K562 (cell line): ENCODE measurements around the gene PDE3A. TPM values are rescaled to one million over a fixed set of nuclear protein-coding genes. Genes with fewer than 3 reads are reported as not detected.

ENCODE experiments used
- ATAC-seq: fragments of 200-7000 bp; cut with Tn5 transposase; 3 replicates; pipeline ENCODE4 v1.9.1; 2020; ENCODE audit warnings: moderate library complexity
- BruUV-seq: library from RNA; stranded (reverse); fragments of 400-500 nt; replicated peaks from 2 replicates; lab custom pipeline; 2021; lab: Mats Ljungman, UMichigan
- CTCF ChIA-PET: fragments of 300-600 bp; formaldehyde crosslinking; extraction: SDS; loops from one replicate; lab custom pipeline; 2021; ENCODE audit warnings: low intra/inter-chr PET ratio; lab: Yijun Ruan, JAX
- POLR2A ChIA-PET: fragments of 300-600, 350-650 bp; sonication (Branson Sonifier 250); formaldehyde crosslinking; extraction: SDS; loops from one replicate; lab custom pipeline; 2021; ENCODE audit warnings: antibody characterized with exemption, inconsistent platforms; lab: Yijun Ruan, JAX
- DNase-seq, 4 experiments: peaks; one replicate each; pipeline versions ENCODE4 v3.0.0 to v3.0.0-alpha.2; 2011 to 2018; ENCODE audit warnings: low spot score in 3 of 4, mixed read lengths in 3 of 4; ENCODE audit errors: extremely low read depth in 1 of 4
- FAIRE-seq: peaks from 2 replicates; lab custom pipeline; 2011; peaks lifted over from hg19 to GRCh38; lab: Jason Lieb, UNC
- H2AFZ ChIP-seq: 2 replicates; pipeline ENCODE4 v1.6.0; 2011; ENCODE audit warnings: low read depth, low read length, control low read depth, inconsistent platforms
- H3K27ac ChIP-seq: fragments of 200-600 bp; 3 replicates; pipeline ENCODE4 v1.8.0; 2011; ENCODE audit warnings: low read depth, mild to moderate bottlenecking, control low read depth, inconsistent platforms, low read length, moderate library complexity, mixed read lengths; ENCODE audit errors: extremely low read depth
- H3K27me3 ChIP-seq, 2 experiments: fragments of 300-600 bp in 1 of 2; 2 replicates in 1 of 2; 3 replicates in 1 of 2; pipeline versions ENCODE4 v1.6.0 to v1.8.0; 2011; ENCODE audit warnings: inconsistent platforms in 2 of 2, low read length in 2 of 2, mild to moderate bottlenecking in 1 of 2, mixed read lengths in 1 of 2, moderate library complexity in 1 of 2; ENCODE audit not compliant: control insufficient read depth in 2 of 2, insufficient read depth in 2 of 2
- H3K36me3 ChIP-seq: fragments of 300-600 bp; 3 replicates; pipeline ENCODE4 v1.8.0; 2011; ENCODE audit warnings: mild to moderate bottlenecking, low read length, inconsistent platforms; ENCODE audit not compliant: control insufficient read depth, insufficient read depth
- H3K4me1 ChIP-seq, 2 experiments: fragments of 200-600 bp in 1 of 2; replicated peaks in 1 of 2; 2 replicates in 1 of 2; 3 replicates in 1 of 2; pipeline versions ENCODE4 v1.5.1 to v1.8.0; 2011; ENCODE audit warnings: inconsistent platforms in 2 of 2, low read length in 2 of 2, mild to moderate bottlenecking in 1 of 2, mixed read lengths in 1 of 2, moderate library complexity in 1 of 2; ENCODE audit not compliant: control insufficient read depth in 2 of 2, insufficient read depth in 2 of 2
- H3K4me2 ChIP-seq: 2 replicates; pipeline ENCODE4 v1.6.1; 2011; ENCODE audit warnings: low read length, control low read depth, inconsistent platforms, mixed read lengths; ENCODE audit not compliant: insufficient read depth
- H3K4me3 ChIP-seq: fragments of 200-600 bp; sonication (generic), shearing (Covaris generic); 2 replicates; pipeline ENCODE4 v1.5.1; 2016; ENCODE audit warnings: control low read depth, inconsistent platforms
- H3K79me2 ChIP-seq: fragments of 200-600 bp; 3 replicates; pipeline ENCODE4 v1.8.0; 2011; ENCODE audit warnings: low read length, inconsistent platforms; ENCODE audit not compliant: control insufficient read depth, insufficient read depth
- H3K9ac ChIP-seq, 2 experiments: 2 replicates each; pipeline versions ENCODE4 v1.6.0 to v1.6.1; 2011; ENCODE audit warnings: low read depth in 2 of 2, low read length in 2 of 2, control low read depth in 1 of 2, inconsistent platforms in 1 of 2, mild to moderate bottlenecking in 1 of 2, mixed read lengths in 1 of 2; ENCODE audit not compliant: insufficient read depth in 1 of 2
- H3K9me1 ChIP-seq: one replicate; pipeline ENCODE4 v1.6.0; 2011; ENCODE audit warnings: inconsistent platforms, mild to moderate bottlenecking, low read length, moderate library complexity; ENCODE audit not compliant: control insufficient read depth, insufficient read depth
- H3K9me3 ChIP-seq: replicated peaks from 2 replicates; pipeline ENCODE4 v1.5.1; 2011; ENCODE audit warnings: low read depth, low read length, inconsistent platforms; ENCODE audit not compliant: control insufficient read depth, insufficient read depth
- H4K20me1 ChIP-seq: replicated peaks from 2 replicates; pipeline ENCODE4 v1.6.1; 2011; ENCODE audit warnings: low read length, inconsistent platforms, mixed read lengths; ENCODE audit not compliant: control insufficient read depth, insufficient read depth
- ATF6 ChIP-seq: sonication (generic); formaldehyde crosslinking; IDR thresholded peaks from 2 replicates; pipeline ENCODE4 v1.4.0; 2020; ENCODE audit warnings: mild to moderate bottlenecking, missing genetic modification reagents
- CBFA2T2 ChIP-seq: fragments of 450-650 bp; conservative IDR thresholded peaks from 2 replicates; pipeline ENCODE4 v1.6.1; 2017; ENCODE audit warnings: mild to moderate bottlenecking
- CBFA2T3 ChIP-seq: fragments of 450-650 bp; IDR thresholded peaks from 2 replicates; pipeline ENCODE4 v1.6.1; 2017
- JUND ChIP-seq, 2 experiments: IDR thresholded peaks; 2 replicates in 1 of 2; 3 replicates in 1 of 2; pipeline ENCODE4 v1.6.1; 2011; ENCODE audit warnings: borderline replicate concordance in 2 of 2, low read depth in 2 of 2, low read length in 2 of 2, improper control_type of control experiment in 1 of 2, missing biosample characterization in 1 of 2, missing genetic modification characterization in 1 of 2, missing genetic modification reagents in 1 of 2
- PYGO2 ChIP-seq: fragments of 450-650 bp; IDR thresholded peaks from 2 replicates; pipeline ENCODE4 v1.6.1; 2016; ENCODE audit warnings: mild to moderate bottlenecking, missing genetic modification characterization, moderate library complexity, missing compliant biosample characterization
- SMARCC2 ChIP-seq: fragments of 450-650 bp; IDR thresholded peaks from 2 replicates; pipeline ENCODE4 v1.6.1; 2017; ENCODE audit warnings: antibody characterized with exemption, moderate library complexity, mild to moderate bottlenecking, low read depth
- ZNF140 ChIP-seq: fragments of 250-450 bp; sonication (Bioruptor Pico); IDR thresholded peaks from 2 replicates; pipeline ENCODE4 v1.8.0; 2021; ENCODE audit warnings: moderate library complexity, mild to moderate bottlenecking, inconsistent platforms
- ZNF3 ChIP-seq: fragments of 250-450 bp; sonication (Bioruptor Pico); IDR thresholded peaks from 2 replicates; pipeline ENCODE4 v1.5.0; 2021; ENCODE audit warnings: mild to moderate bottlenecking, moderate library complexity
- WGBS: fragments of 100-300 bp; shearing (Covaris generic); methylation state at CpG from one replicate; pipeline ENCODE4 v1.1.6; 2016; ENCODE audit warnings: low coverage, mixed read lengths; ENCODE audit not compliant: insufficient coverage; ENCODE audit errors: missing lambda C conversion rate; 5-methylcytosine and 5-hydroxymethylcytosine counted together
- in situ Hi-C: fragments of 300-500 bp; cut with MboI; formaldehyde crosslinking; loops from 4 replicates; pipeline ENCODE4 v1.15.0; 2018; ENCODE audit warnings: inconsistent platforms, mixed read lengths
- intact Hi-C: fragments of 100-400 bp; cut with micrococcal nuclease; formaldehyde crosslinking; loops from 2 replicates; pipeline ENCODE4 v1.14.2; 2022
- polyA plus RNA-seq, 8 experiments: library from polyadenylated mRNA; depleted of rRNA in 4 of 8; stranded (reverse) in 5 of 8; unstranded in 3 of 8; fragments of >200 nt; fragmentation: Nextera tagmentation in 2 of 8; fragmentation: Illumina TruSeq in 1 of 8; extraction: Ambion mirVana in 2 of 8; extraction: Trizol in 1 of 8; gene quantifications; 2 replicates each; pipeline versions ENCODE4 v1.2.1 to v1.2.3, GENCODE V29; 2011 to 2014; ENCODE audit warnings: inconsistent platforms in 1 of 8, missing spikeins in 1 of 8
- total RNA-seq, 7 experiments: library from RNA; depleted of rRNA in 6 of 7; stranded (reverse); fragments of >200 nt in 6 of 7; fragmentation: Illumina TruSeq in 2 of 7; extraction: Trizol in 2 of 7; gene quantifications; 2 replicates each; pipeline versions ENCODE4 v1.2.1 to v1.2.3, GENCODE V29; 2011 to 2021; ENCODE audit warnings: low replicate concordance in 1 of 7

PDE3A gene
- total and polyA plus RNA-seq, 9 of the 15 experiments (the other 6 are each of a cell fraction or from before 2014, with no cell fraction given): 0.02 TPM; not detected in 8

DNA sequence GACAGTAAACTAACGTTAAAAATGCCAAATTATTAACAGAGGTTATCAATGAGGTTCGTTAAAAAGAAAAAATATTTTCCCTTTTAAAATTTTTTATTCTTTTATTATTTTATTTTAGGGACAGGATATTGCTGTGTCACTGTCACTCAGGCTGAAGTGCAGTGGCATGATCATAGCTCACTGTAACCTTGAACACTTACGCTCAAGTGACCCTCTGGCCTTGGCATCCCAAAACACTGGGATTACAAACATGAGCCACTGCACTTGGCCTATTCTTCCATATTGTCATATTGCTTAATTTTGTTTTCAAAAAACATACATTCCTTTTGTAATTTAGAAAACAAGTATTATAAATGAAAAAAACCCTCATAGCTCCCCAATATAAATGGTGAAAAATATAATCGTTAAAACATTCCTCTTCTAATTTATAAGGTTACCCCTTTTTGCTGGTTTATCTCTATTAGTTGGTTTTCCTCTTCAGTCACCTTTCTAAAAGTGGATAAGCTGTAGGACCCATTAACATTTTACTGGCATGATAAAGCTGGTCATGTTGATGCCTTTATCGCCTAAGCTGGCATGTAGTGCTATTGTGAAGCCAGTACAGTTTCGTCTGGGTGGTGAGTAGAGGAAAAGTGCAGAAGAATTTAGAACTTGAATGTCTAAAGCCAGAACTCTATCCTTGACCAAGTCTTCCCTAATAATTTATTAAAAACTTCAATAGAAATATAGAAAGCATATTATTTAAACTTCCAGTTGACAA, 27.6 kb downstream of the PDE3A start:
- Histone ChIP-seq H3K79me2 (no peaks in the 10 kb centered on the region), H3K4me3 (no peak overlapping the region), H4K20me1 (no peaks in the 10 kb centered on the region), H3K27ac (no peak overlapping the region), H3K4me2 (no peak overlapping the region), H3K4me1 (no peaks in the 10 kb centered on the region), H3K9ac (no peak overlapping the region), H3K36me3 (no peaks in the 10 kb centered on the region), H3K9me3 (no peaks in the 10 kb centered on the region), H2AFZ (no peak overlapping the region), H3K9me1 (no peaks in the 10 kb centered on the region), H3K27me3 (no peaks in the 10 kb centered on the region)
- no TSS peak for BruUV-seq
- ChIA-PET CTCF (no interaction called here), POLR2A (no interaction called here)
- in situ Hi-C loops (no loop called here), intact Hi-C loops (no loop called here)
- no peak for ATAC-seq
- DNase-seq: no peak
- FAIRE-seq: no peak
- 0% methylated on average over 6 of the region's 6 CpGs for WGBS
- TF ChIP-seq PYGO2 (tag) (no peak), JUND (IDR thresholded peaks at IDR 0.05; ENCODE audit: borderline replicate concordance, low read depth, low read length) (no peak), JUND (tag; IDR thresholded peaks at IDR 0.05; ENCODE audit: borderline replicate concordance, low read depth, low read length) (no peak), CBFA2T3 (no peak), ZNF3 (CRISPR knock-in tag) (no peak), CBFA2T2 (no peak), ZNF140 (CRISPR knock-in tag) (no peak), SMARCC2 (no peak), ATF6 (CRISPR knock-in tag) (no peak)
